HG02610 (cell line): ENCODE measurements around the gene SPATA25.
"Not testable (repeated sequence)": the region's sequence is repeated elsewhere in the genome, so short reads cannot be mapped to it uniquely, and the experiment has no call there.

Source experiments
- ATAC-seq: cut with Tn5 transposase; IDR thresholded peaks from one replicate; pipeline ENCODE4 v1.9.1; 2021; ENCODE audit warnings: mild to moderate bottlenecking, moderate library complexity; ENCODE audit not compliant: unreplicated experiment

The SPATA25 gene

DNA sequence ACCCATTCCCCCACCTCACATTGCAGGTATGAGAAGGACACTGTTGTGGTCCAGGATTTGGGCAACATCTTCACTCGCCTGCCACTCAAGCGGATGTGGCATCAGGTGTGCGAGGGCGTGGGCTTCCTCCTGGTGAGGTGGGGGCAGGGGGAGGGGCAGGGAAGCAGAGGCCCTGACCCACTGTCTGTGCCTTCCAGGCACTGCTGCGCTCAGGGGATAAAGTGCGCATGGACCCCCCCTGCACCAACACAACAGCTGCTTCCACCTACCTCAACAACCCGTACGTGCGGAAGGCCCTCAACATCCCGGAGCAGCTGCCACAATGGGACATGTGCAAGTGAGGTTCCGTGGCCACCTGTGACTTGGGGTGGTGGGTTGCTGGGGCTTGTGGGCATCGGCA lies 7.4 kb upstream of the SPATA25 start:
- no peak for ATAC-seq

DNA sequence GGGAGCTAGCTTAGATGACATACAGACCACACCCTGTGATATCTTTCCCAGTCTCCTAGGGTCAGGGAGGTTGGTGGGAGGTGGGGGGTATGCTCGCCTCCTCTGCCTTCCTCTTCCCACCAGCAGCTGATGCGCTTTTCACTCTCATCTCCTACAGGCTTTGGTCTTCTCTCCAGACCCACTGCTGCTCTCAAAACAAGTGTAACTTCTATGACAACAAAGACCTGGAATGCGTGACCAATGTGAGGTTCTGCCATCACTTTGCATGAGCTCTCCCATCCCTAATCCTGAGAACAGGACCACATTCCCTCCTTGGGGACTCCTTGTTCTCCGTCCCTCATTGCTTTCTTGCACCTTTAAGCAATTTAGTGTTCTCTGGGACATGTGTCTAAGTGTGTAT lies 6.4 kb upstream of the SPATA25 start:
- ATAC-seq = no peak

DNA sequence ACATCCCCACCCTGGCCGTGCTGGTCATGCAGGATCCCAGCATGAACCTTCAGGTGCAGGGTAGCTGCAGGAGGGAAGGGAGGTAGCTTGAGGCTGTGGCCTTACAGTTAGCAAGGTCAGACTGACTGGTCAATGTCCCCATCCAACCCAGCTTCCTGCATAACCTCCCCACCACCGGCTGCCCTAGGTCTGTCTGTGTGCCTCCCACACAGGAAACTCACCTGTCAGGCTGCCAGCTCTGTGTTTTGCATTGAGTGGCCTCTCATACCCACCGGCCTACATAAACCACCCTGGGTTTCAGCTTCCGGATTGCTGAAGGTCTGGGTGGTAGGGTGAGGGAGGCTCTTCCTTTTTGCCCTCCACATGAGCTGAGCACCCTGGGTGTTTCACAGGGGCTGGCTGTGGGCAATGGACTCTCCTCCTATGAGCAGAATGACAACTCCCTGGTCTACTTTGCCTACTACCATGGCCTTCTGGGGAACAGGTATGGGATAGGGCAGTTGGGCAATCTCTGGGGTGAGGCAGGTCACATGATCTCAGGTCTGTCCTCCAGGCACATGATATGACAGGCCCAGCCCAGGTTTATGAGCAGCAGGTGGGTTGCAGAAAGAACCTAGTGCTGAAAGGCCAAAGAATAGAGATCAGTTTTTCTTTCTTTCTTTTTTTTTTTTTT lies 5.5 kb upstream of the SPATA25 start:
- no peak for ATAC-seq

DNA sequence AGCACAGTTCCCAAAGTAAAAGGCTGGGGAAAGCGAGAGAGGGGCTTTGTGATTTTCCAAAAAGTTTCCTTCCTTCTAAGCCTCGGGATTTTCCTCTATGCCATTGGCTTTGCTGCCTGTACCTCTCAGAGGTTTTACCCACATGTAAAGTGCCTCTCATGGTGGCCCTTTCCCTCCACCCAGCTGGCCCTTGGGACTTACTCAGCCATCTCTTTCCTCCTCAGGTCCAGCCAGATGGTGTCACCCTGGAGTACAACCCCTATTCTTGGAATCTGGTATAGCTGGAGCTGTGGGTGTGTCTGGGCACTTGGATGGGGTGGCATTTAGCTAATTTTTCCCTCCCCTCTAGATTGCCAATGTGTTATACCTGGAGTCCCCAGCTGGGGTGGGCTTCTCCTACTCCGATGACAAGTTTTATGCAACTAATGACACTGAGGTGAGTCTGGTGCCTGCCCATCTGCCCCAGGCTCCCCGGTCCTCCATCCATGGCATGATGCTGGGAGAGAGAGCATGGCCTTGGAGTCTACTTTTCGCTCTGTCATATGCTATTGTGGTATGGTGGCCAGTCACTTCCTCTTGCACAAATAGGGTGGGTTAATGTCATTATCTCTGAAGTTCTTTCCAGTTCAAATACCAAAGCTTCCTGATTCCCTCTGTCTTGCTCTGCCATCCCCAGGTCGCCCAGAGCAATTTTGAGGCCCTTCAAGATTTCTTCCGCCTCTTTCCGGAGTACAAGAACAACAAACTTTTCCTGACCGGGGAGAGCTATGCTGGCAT lies 4.8 kb upstream of the SPATA25 start:
- no peak for ATAC-seq

DNA sequence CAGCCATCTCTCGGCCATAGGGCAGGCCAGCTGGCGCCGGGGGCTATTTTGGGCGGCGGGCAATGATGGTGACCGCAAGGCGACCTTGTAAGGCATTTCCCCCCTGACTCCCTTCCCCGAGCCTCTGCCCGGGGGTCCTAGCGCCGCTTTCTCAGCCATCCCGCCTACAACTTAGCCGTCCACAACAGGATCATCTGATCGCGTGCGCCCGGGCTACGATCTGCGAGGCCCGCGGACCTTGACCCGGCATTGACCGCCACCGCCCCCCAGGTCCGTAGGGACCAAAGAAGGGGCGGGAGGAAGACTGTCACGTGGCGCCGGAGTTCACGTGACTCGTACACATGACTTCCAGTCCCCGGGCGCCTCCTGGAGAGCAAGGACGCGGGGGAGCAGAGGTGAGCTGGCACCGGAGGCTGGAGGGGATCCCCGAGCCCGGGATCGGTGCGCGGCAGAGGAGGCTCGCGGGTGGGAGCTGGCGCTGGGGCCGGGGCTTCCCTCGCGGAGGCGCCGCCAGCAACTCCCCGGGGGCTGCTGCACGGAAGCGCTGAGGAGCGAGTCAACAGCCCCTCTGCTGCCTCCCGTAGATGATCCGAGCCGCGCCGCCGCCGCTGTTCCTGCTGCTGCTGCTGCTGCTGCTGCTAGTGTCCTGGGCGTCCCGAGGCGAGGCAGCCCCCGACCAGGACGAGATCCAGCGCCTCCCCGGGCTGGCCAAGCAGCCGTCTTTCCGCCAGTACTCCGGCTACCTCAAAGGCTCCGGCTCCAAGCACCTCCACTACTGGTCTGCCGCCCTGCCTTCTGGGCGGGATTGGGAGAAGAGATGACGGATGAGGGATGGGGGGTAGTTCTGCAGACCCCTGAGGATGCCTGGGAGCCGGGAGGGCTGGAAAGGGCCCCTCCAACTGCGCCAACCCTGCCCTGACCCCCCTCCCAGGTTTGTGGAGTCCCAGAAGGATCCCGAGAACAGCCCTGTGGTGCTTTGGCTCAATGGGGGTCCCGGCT lies 3.9 kb upstream of the SPATA25 start, which contains the start of the genes CTSA and NEURL2:
CTSA (plus strand) TSS at position 351 of the 999 bp plus-strand sequence; CDS start at position 585, 234 bp downstream.
NEURL2 (minus strand) TSS at position 224 of the 999 bp plus-strand sequence; CDS start at position 7, 217 bp downstream.
- peak; percentile 77 for ATAC-seq

DNA sequence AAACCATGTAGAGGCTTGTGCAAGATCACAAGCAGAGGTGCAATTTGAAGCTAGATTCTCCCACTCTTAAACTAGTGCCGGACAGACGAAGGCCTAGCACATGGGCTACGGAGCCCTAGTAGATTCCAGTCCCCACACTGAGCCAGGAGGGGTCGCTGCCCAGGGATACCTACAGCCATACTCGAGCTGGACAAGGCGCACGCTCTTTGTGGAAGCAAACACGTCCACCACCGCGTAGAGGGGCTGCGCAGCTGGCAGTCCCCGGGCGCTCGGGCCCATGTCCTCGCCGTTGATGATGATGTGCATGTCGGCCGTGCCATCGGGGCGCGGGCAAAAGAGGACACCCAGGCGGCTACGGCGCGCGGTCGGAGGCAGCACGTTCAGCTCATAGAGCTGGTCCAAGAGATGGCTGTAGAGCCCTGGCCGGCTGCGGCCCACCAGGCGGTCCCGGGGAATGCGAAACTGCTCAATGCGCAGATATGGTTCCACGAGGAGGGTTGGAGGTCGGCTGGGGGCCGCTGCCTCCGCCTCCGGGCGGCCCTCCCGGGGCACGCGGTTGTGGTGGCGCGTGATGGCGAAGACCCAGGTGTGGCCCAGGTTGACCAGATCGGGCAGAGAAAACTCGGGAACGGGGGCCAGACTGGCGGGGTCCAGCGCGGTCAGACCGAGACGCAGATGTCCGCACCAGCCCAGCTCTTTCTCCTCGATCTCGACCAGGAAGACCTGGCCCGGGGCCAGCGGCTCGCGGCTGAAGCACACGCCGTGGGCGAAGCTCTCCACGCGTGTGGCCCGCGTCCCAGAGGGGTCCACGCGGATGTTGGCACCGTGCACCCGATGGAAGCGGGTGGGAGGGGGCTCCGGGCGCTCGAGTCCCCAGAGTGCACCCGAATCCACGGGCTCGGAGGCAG lies 2.9 kb upstream of the SPATA25 start:
- no peak for ATAC-seq

DNA sequence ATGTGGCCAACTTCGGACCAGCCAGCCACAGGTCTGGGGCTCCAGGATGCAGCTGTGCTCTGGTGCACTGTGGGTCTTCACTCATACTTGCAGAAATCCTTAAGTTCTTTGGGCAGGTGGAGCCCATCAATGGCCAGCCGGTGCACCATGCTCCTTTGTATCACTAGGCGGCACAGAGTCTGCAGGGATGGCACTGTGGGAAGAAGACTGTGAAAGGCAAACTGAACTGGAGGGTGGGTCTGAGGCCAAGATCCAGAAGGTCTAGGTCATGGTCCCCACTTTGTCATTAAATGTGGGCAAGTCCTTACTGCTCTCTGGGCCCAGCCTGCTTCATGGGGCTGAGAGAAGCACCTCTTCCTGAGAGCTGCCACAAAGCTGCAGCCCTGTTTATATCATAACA lies 1.3 kb upstream of the SPATA25 start:
- ATAC-seq = no peak

DNA sequence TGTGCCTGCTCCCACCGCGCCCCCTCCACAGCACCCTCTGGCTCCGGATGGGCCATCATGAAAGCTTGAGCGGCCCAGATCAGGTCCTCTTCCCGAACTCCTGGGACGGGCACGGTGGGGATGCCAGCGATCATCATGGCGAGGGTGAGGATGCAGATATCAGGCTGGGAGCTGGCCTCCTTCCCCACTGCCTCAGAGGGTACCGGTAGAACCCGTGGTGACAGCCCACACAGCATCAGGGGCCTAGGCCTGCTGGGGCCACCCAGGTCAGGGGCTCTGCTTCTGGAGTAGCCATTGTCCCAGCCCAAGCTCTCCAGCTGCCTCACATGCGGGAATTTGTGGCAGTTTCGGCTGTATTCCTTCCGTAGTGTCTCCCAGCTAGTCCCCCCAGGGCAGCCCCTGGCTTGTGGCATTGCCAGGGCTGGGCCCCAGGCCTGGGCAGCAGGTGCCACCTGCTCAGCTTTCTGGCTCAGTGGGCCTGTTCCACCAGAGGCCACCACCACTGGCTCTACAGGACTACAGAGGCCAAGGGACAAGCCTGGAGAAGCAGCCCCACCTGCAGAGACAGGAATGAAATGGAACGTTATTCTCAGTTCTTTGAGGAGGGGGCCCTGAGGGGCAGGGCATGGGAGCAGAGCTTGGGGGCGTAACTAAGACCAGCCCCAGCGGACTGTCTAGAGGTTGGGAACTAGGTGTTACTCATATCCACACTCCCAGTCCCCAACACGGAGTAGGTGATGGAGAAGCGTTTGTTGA lies 654 bp downstream of the SPATA25 start:
- no peak for ATAC-seq

DNA sequence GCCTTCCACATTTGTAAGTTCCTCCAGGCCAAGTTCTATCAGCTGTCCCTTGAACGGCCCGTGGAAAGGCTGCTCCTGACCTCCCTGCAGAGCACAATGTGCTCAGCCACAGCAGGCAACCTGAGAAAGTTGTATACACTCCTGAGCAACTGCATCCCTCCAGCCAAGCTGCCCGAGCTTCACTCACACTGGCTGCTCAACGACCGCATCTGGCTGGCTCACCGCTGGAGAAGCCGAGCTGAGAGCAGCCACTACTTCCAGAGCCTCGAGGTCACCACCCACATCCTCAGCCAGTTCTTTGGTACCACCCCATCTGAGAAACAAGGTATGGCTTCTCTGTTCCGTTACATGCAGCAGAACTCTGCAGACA lies 4.3 kb downstream of the SPATA25 start:
- no peak for ATAC-seq

DNA sequence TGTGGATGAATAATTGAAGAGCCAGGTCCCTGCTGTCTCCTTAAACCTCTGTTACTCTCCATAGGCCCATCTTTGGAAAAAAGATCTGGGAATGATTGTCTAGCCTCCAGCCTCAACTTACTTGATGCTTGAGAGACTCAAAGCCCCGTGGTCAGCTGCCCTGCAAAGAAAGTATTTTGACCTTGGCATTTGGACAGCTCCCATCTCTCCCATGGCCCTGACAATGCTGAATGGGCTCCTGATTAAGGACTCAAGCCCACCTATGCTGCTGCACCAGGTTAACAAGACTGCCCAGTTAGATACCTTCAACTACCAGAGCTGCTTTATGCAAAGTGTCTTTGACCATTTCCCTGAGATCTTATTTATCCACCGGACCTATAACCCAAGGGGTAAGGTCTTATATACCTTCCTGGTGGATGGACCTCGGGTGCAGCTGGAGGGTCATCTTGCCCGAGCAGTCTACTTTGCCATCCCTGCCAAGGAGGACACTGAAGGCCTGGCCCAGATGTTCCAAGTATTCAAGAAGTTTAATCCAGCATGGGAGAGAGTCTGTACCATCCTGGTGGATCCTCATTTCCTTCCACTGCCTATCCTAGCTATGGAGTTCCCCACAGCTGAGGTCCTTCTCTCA lies 4.8 kb downstream of the SPATA25 start:
- no peak for ATAC-seq

DNA sequence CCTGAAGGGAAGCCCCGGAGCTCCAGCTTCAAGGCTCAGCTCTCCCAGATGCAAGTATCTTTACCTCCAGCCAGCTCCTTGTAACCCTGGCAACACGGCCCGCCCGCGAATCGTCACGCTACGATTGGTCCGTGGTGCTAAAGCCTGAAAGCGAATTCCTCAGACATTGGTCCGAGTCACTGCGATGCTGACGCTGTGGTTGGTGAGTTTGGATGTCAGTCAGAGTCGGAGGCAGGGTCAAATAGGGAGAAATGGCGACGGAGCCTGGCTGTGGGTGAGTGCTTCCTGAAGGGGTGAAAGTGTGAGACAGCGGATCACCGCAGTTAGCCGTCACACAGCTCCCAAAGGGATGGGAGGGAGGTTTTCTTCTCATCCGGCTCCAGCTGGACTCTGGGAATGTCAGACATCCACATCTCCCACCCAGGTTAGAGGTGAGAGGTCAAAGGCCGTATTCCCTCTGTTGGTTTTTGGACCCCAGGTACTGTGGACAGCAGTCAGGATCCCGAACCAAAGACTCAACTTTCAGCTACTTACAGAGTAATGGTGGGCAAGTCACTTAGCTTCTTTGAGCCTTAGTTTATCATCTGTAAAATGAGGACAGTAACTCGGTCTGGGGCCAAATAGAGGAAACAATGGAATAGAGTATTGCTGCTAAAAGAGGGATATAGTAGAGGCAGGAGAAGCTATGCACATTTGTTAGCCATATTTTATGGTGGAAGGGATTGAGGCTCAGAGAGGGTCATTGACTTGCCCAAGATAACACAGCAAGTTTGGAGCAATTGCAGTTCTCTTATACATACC lies 6.2 kb downstream of the SPATA25 start, which contains the start of gene ZSWIM1:
ZSWIM1 (plus strand) TSS at position 240 of the 801 bp plus-strand sequence. CDS start 1,366 bp downstream, outside the sequence.
- ATAC-seq = peak; percentile 98

DNA sequence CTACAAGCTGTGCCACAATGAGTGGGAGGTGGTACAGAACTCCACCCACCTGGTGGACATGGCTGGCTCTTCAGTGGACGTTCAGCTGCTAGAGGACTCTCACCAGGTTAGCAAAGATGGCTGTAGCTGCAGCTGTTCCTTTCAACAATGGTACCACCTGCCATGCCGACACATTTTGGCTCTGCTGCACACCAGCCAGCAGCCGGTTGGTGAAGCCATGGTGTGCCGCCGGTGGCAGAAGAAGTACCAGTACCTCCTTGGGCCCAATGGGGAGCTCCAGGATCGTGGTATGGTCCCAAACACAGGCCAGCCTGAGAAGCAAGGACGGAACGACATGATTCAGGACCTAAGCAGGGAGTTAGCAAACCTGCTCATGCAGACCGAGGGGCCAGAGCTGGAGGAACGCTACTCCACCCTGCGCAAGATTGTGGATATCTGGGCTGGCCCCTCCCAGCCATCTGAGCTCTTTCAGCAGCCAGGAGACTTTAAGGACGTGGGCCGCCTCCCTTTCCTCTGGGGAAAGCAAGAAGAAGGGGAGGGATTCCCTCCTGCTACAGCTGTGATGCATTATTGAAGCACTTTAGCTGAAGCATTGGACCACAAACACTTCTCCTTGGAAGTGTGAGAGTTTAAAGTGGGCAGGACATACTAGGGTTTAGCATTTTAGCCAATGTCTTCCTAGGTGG lies 9.2 kb downstream of the SPATA25 start:
- no peak for ATAC-seq

DNA sequence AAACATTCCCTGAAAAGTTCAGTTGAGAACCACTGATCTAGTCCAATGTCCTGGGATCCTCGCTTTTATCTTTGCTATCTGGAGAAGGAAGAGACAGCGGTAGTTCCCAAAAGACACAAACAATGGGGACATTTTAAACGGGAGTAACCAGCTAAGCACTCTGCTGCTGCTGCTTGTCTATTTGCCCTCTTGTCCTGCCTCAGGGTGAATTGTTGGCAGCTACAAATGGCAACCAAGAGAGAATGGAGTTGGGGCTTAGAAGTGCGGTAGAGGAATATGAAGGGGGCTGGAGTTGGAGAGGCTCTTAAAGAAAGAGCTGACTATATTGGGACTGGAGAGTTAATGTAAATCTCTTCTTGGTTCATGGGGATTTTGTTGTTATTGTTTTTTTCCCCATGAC lies 12.8 kb downstream of the SPATA25 start:
- no peak for ATAC-seq

DNA sequence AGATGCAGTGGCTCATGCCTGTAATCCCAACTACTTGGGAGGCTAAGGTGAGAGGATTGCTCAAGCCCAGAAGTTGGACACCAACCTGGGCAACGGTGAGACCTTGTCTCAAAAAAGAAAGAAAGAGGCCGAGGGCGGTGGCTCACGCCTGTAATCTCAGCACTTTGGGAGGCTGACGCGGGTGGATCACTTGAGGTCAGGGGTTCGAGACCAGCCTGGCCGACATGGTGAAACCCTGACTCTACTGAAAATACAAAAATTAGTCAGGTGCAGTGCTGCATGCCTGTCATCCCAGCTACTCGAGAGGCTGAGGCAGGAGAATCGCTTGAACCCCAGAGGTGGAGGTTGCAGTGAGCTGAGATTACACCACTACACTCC lies 13.3 kb downstream of the SPATA25 start:
- not testable (repeated sequence) for ATAC-seq

DNA sequence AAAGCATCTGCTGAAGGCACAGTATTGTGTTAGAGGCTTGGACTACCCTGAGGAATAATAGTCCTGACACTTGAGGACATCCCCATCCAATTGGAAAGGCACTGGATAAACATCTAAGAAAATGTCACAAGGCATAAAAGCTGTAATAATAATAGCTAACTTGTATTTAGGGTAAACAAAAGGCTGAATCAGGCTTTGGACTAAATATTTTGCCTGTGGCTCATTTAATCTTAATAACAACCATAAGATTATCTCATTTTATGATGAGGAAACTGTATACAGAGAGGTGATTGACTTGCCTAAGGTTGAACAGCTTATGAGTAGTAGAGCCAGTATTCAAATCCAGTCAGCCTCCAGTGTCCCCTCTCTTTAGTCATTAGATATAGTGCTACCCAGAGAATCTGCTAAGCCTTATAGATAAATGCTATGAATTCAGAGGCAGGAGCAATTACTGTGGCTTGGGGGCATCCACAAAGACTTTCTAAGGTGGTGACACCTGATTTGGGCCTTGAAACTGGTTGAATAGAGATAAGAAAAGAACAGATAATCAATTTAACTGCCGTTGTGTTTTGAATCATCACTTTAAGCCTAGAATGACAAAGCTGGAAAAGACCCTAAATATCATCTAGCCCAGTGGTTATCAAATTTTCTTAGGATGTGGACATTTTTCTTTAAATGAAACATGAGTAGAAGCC lies 13.9 kb downstream of the SPATA25 start:
- no peak for ATAC-seq

DNA sequence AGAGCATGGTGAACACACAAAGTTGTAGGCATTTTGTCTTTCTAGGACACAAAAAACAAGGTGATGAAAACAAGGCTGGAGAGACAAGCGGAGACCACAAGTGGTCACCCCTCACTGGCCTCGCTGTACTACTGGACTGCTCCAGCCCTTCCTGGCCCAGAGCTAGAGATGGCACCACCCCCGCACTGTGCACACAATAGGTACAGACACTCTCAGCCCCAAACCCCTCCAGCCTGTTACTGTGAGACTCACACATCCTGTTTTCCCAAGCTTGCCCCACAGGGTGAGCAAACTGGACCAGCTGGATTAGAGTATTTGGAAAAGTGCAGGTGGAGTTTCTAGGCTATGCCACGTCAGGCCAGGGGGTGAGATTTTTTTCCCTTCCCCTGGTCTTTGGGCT lies 14.8 kb downstream of the SPATA25 start:
- ATAC-seq = no peak

DNA sequence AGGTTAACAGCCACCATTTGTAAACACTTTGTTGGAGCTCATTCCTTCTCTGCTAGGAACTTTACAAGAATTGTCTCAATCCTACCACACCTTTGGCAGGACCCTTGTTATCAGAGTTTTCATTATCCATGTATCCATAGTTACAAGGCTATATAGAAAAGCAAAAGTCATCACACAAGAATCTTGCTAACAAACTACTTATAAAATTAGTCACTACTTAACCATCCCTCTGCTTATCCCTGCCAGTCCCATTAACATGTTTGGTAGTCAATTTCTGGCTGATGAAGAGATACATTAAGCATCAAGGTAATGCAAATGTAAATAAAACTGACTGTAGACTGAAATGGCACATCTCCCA lies 19.6 kb downstream of the SPATA25 start:
- no peak for ATAC-seq
